ENCODE data around the gene TSPAN14. TPM values are rescaled to one million over a fixed set of nuclear protein-coding genes. Genes with fewer than 3 reads are reported as not detected.

The TSPAN14 gene
- total and polyA plus RNA-seq, 4 donors, result 19.9 to 36.8 (median 27.3) TPM

DNA sequence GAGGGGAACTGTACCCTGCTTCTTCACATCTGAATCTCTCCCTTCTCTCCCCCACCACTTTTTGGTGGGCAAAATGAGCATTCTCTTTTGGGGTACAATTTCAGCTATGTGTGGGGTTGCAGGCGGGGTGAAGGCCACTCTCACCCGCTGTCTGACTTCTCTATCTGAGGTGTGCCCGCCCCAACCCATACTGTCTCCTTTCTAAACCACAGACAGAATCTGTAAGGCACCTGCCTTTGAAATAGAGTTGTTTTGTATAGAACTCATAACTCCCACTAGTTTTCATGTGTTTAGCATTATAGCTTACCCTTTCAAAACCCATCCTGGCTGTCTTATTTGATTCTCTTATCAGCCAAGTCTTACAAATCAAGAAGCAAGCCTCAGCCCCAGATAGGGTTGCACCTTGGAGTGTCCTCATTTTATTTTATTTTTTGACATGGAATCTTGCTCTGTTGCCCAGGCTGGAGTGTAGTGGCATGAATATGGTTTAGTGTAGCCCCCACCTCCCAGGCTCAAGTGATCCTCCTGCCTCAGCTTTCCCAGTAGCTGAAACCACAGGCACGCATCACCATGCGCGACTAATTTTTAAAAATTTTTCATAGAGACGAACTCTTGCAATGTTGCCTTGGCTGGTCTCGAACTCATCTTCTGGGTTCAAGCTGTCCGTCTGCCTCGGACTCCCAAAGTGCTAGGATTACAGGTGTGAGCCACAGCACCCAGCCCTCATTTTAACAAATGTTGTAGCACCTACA is 11.9 kb downstream of the TSPAN14 start:
- no peak overlapping the region for H3K4me3 ChIP-seq (ENCODE audit: low read depth in 1 of 3, low read length in 3 of 3)
- no peak for DNase-seq (ENCODE audit: low spot score)
- peaks cover 10 to 48% (median 31%) of the 10 kb centered on the region in 4 donors for H3K4me1 ChIP-seq (ENCODE audit: control insufficient read depth in 4 of 4, insufficient read depth in 4 of 4, low read length in 3 of 4)
- no peaks in the 10 kb centered on the region for H3K36me3 ChIP-seq (ENCODE audit: control insufficient read depth in 4 of 4, insufficient read depth in 3 of 4, low read depth in 1 of 4, low read length in 3 of 4)
- H3K27me3 ChIP-seq (ENCODE audit: control insufficient read depth in 4 of 4, insufficient read depth in 4 of 4, low read length in 3 of 4), result no peaks in the 10 kb centered on the region
- H3K9me3 ChIP-seq (ENCODE audit: control insufficient read depth in 4 of 4, low read length in 3 of 4), result no peaks in the 10 kb centered on the region
- no peak overlapping the region for H3K27ac ChIP-seq (ENCODE audit: low read depth in 1 of 2, low read length in 2 of 2)
- WGBS, result 88% methylated on average over 10 of the region's 10 CpGs
- TF ChIP-seq JUND (IDR thresholded peaks at IDR 0.05) (no peak), SP1 (IDR thresholded peaks at IDR 0.05) (no peak), HNF4A (conservative IDR thresholded peaks at IDR 0.05) (no peak), FOXA1 (IDR thresholded peaks at IDR 0.05) (no peak), YY1 (IDR thresholded peaks at IDR 0.05) (no peak)
- TF ChIP-seq, protein P1, sequence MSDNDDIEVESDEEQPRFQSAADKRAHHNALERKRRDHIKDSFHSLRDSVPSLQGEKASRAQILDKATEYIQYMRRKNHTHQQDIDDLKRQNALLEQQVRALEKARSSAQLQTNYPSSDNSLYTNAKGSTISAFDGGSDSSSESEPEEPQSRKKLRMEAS (IDR thresholded peaks at IDR 0.05), result no peak
- no peak overlapping the region for H3K9ac ChIP-seq (ENCODE audit: low read depth in 1 of 2, low read length in 2 of 2)

DNA sequence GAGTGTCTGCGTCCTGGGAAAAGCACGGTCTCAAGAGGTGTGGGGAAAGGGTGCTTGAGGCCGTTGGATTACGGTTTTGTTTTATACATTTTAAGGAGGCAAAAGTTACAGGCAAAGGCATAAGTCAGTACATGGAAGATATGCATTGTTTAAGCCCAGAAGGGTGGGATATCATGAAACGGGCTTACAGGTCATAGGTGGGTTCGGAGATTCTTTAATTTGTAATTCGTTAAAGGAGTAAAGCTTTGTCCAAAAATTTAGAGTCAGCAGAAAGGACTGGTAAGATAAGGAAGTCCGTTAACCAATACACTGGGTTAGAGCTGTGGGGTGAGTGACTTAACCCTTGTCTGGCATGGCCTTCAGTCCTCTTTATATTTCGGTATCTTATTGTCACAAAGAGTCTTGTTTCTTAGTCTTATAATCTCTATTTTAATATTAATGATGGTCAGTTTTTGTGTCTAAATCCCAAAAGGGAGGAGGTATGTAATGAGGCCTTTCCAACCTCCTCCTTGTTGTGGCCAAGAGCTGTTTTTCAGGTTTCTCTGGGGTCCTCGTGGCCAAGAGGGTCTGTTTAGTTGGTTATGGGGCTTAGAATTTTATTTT is 12.7 kb downstream of the TSPAN14 start:
- WGBS, result 62% methylated on average over 10 of the region's 10 CpGs

More for the DNA sequence above, 12.7 kb downstream of the TSPAN14 start:
- H3K36me3 ChIP-seq (ENCODE audit: control insufficient read depth in 4 of 4, insufficient read depth in 3 of 4, low read depth in 1 of 4, low read length in 3 of 4), result no peaks in the 10 kb centered on the region
- no peaks in the 10 kb centered on the region for H3K27me3 ChIP-seq (ENCODE audit: control insufficient read depth in 4 of 4, insufficient read depth in 4 of 4, low read length in 3 of 4)
- H3K9ac ChIP-seq (ENCODE audit: low read depth in 1 of 2, low read length in 2 of 2), result no peak overlapping the region
- TF ChIP-seq HNF4G (IDR thresholded peaks at IDR 0.05) (no peak), RXRA (IDR thresholded peaks at IDR 0.05) (no peak), HNF4A (conservative IDR thresholded peaks at IDR 0.05) (no peak), JUND (IDR thresholded peaks at IDR 0.05) (no peak), YY1 (IDR thresholded peaks at IDR 0.05) (no peak), EGR1 (IDR thresholded peaks at IDR 0.05; ENCODE audit: low read depth in 2 of 2) (no peak), SP1 (IDR thresholded peaks at IDR 0.05) (no peak), GABPA (IDR thresholded peaks at IDR 0.05 in 1 of 2, conservative IDR thresholded peaks at IDR 0.05 in 1 of 2) (no peak), RAD21 (IDR thresholded peaks at IDR 0.05) (no peak), NR2F2 (IDR thresholded peaks at IDR 0.05) (no peak), FOXA1 (IDR thresholded peaks at IDR 0.05) (no peak), TAF1 (conservative IDR thresholded peaks at IDR 0.05) (no peak), FOXA2 (IDR thresholded peaks at IDR 0.05) (no peak)
- TF ChIP-seq, protein P2, sequence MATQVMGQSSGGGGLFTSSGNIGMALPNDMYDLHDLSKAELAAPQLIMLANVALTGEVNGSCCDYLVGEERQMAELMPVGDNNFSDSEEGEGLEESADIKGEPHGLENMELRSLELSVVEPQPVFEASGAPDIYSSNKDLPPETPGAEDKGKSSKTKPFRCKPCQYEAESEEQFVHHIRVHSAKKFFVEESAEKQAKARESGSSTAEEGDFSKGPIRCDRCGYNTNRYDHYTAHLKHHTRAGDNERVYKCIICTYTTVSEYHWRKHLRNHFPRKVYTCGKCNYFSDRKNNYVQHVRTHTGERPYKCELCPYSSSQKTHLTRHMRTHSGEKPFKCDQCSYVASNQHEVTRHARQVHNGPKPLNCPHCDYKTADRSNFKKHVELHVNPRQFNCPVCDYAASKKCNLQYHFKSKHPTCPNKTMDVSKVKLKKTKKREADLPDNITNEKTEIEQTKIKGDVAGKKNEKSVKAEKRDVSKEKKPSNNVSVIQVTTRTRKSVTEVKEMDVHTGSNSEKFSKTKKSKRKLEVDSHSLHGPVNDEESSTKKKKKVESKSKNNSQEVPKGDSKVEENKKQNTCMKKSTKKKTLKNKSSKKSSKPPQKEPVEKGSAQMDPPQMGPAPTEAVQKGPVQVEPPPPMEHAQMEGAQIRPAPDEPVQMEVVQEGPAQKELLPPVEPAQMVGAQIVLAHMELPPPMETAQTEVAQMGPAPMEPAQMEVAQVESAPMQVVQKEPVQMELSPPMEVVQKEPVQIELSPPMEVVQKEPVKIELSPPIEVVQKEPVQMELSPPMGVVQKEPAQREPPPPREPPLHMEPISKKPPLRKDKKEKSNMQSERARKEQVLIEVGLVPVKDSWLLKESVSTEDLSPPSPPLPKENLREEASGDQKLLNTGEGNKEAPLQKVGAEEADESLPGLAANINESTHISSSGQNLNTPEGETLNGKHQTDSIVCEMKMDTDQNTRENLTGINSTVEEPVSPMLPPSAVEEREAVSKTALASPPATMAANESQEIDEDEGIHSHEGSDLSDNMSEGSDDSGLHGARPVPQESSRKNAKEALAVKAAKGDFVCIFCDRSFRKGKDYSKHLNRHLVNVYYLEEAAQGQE (IDR thresholded peaks at IDR 0.05), result no peak
- TF ChIP-seq, protein P3, sequence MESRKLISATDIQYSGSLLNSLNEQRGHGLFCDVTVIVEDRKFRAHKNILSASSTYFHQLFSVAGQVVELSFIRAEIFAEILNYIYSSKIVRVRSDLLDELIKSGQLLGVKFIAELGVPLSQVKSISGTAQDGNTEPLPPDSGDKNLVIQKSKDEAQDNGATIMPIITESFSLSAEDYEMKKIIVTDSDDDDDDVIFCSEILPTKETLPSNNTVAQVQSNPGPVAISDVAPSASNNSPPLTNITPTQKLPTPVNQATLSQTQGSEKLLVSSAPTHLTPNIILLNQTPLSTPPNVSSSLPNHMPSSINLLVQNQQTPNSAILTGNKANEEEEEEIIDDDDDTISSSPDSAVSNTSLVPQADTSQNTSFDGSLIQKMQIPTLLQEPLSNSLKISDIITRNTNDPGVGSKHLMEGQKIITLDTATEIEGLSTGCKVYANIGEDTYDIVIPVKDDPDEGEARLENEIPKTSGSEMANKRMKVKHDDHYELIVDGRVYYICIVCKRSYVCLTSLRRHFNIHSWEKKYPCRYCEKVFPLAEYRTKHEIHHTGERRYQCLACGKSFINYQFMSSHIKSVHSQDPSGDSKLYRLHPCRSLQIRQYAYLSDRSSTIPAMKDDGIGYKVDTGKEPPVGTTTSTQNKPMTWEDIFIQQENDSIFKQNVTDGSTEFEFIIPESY (IDR thresholded peaks at IDR 0.05), result no peak
- TF ChIP-seq, protein P4, sequence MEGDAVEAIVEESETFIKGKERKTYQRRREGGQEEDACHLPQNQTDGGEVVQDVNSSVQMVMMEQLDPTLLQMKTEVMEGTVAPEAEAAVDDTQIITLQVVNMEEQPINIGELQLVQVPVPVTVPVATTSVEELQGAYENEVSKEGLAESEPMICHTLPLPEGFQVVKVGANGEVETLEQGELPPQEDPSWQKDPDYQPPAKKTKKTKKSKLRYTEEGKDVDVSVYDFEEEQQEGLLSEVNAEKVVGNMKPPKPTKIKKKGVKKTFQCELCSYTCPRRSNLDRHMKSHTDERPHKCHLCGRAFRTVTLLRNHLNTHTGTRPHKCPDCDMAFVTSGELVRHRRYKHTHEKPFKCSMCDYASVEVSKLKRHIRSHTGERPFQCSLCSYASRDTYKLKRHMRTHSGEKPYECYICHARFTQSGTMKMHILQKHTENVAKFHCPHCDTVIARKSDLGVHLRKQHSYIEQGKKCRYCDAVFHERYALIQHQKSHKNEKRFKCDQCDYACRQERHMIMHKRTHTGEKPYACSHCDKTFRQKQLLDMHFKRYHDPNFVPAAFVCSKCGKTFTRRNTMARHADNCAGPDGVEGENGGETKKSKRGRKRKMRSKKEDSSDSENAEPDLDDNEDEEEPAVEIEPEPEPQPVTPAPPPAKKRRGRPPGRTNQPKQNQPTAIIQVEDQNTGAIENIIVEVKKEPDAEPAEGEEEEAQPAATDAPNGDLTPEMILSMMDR (IDR thresholded peaks at IDR 0.05; ENCODE audit: low read depth, low read length, missing input control), result no peak
- TF ChIP-seq, protein P1 (IDR thresholded peaks at IDR 0.05), result no peak
- TF ChIP-seq, protein P5, sequence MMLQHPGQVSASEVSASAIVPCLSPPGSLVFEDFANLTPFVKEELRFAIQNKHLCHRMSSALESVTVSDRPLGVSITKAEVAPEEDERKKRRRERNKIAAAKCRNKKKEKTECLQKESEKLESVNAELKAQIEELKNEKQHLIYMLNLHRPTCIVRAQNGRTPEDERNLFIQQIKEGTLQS (IDR thresholded peaks at IDR 0.05), result no peak
- DNase-seq (ENCODE audit: low spot score), result no peak
- peaks cover 17 to 43% (median 28%) of the 10 kb centered on the region in 4 donors for H3K4me1 ChIP-seq (ENCODE audit: control insufficient read depth in 4 of 4, insufficient read depth in 4 of 4, low read length in 3 of 4)
- H3K27ac ChIP-seq (ENCODE audit: low read depth in 1 of 2, low read length in 2 of 2), result peak overlapping the region; percentile 57 to 61
- H3K9me3 ChIP-seq (ENCODE audit: control insufficient read depth in 4 of 4, low read length in 3 of 4), result no peaks in the 10 kb centered on the region
- H3K4me3 ChIP-seq (ENCODE audit: low read depth in 1 of 3, low read length in 3 of 3), result no peak overlapping the region
